Lung (tissue), 12 donors: ENCODE results near the gene NTM. TPM values are rescaled to one million over a fixed set of nuclear protein-coding genes. Genes with fewer than 3 reads are reported as not detected.

Experiments
- ATAC-seq: fragments of 200-7000 bp; cut with Tn5 transposase; one replicate; pipeline ENCODE4 v1.9.1; 2020; ENCODE audit warnings: moderate number of reproducible peaks; ENCODE audit not compliant: insufficient read depth, low FRiP score
- DNase-seq, 3 donors: peaks; one replicate each; pipeline ENCODE4 v3.0.0-alpha.2; 2013 to 2017
- H3K27ac ChIP-seq, 2 donors: one replicate each; pipeline ENCODE4 v1.5.1; 2013; ENCODE audit warnings: mild to moderate bottlenecking in 2 of 2, moderate library complexity in 2 of 2, control low read depth in 1 of 2, inconsistent platforms in 1 of 2, low read depth in 1 of 2, low read length in 1 of 2
- H3K27me3 ChIP-seq, 3 donors: one replicate each; pipeline ENCODE4 v1.5.1; 2013; ENCODE audit warnings: low read length in 2 of 3; ENCODE audit not compliant: control insufficient read depth in 3 of 3, insufficient read depth in 3 of 3
- H3K36me3 ChIP-seq, 4 donors: one replicate each; pipeline ENCODE4 v1.5.1; 2013; ENCODE audit warnings: low read length in 4 of 4, mild to moderate bottlenecking in 1 of 4, moderate library complexity in 1 of 4; ENCODE audit not compliant: control insufficient read depth in 4 of 4, insufficient read depth in 4 of 4
- H3K4me1 ChIP-seq, 5 donors: one replicate each; pipeline ENCODE4 v1.5.1; 2013; ENCODE audit warnings: low read length in 5 of 5, mild to moderate bottlenecking in 2 of 5, moderate library complexity in 1 of 5; ENCODE audit not compliant: control insufficient read depth in 5 of 5, insufficient read depth in 5 of 5
- H3K4me3 ChIP-seq: one replicate; pipeline ENCODE4 v1.5.1; 2013; ENCODE audit warnings: mild to moderate bottlenecking, control low read depth, moderate library complexity
- H3K9ac ChIP-seq, 2 donors: one replicate each; pipeline ENCODE4 v1.5.1; 2013; ENCODE audit warnings: low read length in 2 of 2, control low read depth in 1 of 2; ENCODE audit not compliant: insufficient read depth in 1 of 2
- H3K9me3 ChIP-seq, 4 donors: one replicate each; pipeline ENCODE4 v1.5.1; 2013; ENCODE audit warnings: low read length in 3 of 4, mild to moderate bottlenecking in 1 of 4, moderate library complexity in 1 of 4; ENCODE audit not compliant: control insufficient read depth in 4 of 4, insufficient read depth in 3 of 4
- CTCF ChIP-seq: IDR thresholded peaks from 2 replicates; pipeline ENCODE4 v1.5.1; 2012; ENCODE audit warnings: mild to moderate bottlenecking; ENCODE audit errors: control extremely low read depth, extremely low read depth
- WGBS, 2 donors: extraction: QIAGEN DNeasy Blood & Tissue Kit; methylation state at CpG; one replicate each; pipeline ENCODE4 v1.1.7; 2013; 5-methylcytosine and 5-hydroxymethylcytosine counted together
- polyA plus RNA-seq, 2 donors: library from polyadenylated mRNA; stranded (reverse); fragments of 200-250 nt; gene quantifications; one replicate each; pipeline ENCODE4 v1.2.1, GENCODE V29; 2013
- total RNA-seq, 2 donors: library from RNA; depleted of rRNA in 1 of 2; stranded (reverse); fragments of >200 nt in 1 of 2; gene quantifications; one replicate each; pipeline ENCODE4 v1.2.1, GENCODE V29; 2014 to 2021
- donor health status: control.
- donor health status: control.
- donor health status: Bipolar disorder and iron deficiency.
- donor health status: healthy.
- donor health status: DM: yes; HTN: yes; CAD: no.

Gene NTM
- total and polyA plus RNA-seq, 4 donors = 0.39 to 30.9 (median 7.2) TPM

- H3K4me3 ChIP-seq = no peak overlapping the region
- 92 to 94% methylated on average over 6 of the region's 6 CpGs for WGBS, 2 donors
- no peaks in the 10 kb centered on the region for H3K36me3 ChIP-seq
- H3K9me3 ChIP-seq = peaks cover 0 to 1% (median 0%) of the 10 kb centered on the region in 4 donors
- peaks cover 0 to 3% (median 0%) of the 10 kb centered on the region in 3 donors for H3K27me3 ChIP-seq
- H3K4me1 ChIP-seq = no peaks in the 10 kb centered on the region
- H3K9ac ChIP-seq = no peak overlapping the region
- DNase-seq (no peak), ATAC-seq (no peak)
- TF ChIP-seq CTCF = no peak
- H3K27ac ChIP-seq = no peak overlapping the region
Observed at GRCh38 chr11:131628739-131629138, 258.3 kb downstream of the NTM start.

- Histone ChIP-seq H3K36me3 (no peaks in the 10 kb centered on the region), H3K27ac (no peak overlapping the region), H3K9me3 (peaks cover 0 to 1% (median 0%) of the 10 kb centered on the region in 4 donors), H3K9ac (no peak overlapping the region), H3K4me3 (no peak overlapping the region), H3K27me3 (peaks cover 0 to 3% (median 0%) of the 10 kb centered on the region in 3 donors), H3K4me1 (no peaks in the 10 kb centered on the region)
- no peak for TF ChIP-seq CTCF
- ATAC-seq = no peak
- DNase-seq = no peak
- WGBS, 2 donors = 85 to 89% methylated on average over 5 of the region's 5 CpGs
Observed at GRCh38 chr11:131629925-131630540, 259.6 kb downstream of the NTM start.

- H3K27ac ChIP-seq = no peak overlapping the region
- no peak overlapping the region for H3K9ac ChIP-seq
- H3K9me3 ChIP-seq = peaks cover 0 to 1% (median 0%) of the 10 kb centered on the region in 4 donors
- ATAC-seq = no peak
- no peak overlapping the region for H3K4me3 ChIP-seq
- no peaks in the 10 kb centered on the region for H3K4me1 ChIP-seq
- 80 to 88% methylated on average over 2 of the region's 2 CpGs for WGBS, 2 donors
- no peak for TF ChIP-seq CTCF
- no peaks in the 10 kb centered on the region for H3K27me3 ChIP-seq
- DNase-seq = no peak
- no peaks in the 10 kb centered on the region for H3K36me3 ChIP-seq
Observed at GRCh38 chr11:131632971-131633370, 262.6 kb downstream of the NTM start.
